Subcutaneous adipose tissue (tissue), 4 donors: Measurements from ENCODE around the gene MX1. TPM values are rescaled to one million over a fixed set of nuclear protein-coding genes. Genes with fewer than 3 reads are reported as not detected.

Source experiments
- total RNA-seq, 4 donors: library from RNA; depleted of rRNA; stranded (reverse); fragments of >200 nt; gene quantifications; one replicate each; pipeline ENCODE4 v1.1.0, GENCODE V29; 2016
- TF ChIP-seq, protein P1 (sequence below): fragments of 450-650 bp; IDR thresholded peaks from one replicate; pipeline ENCODE4 v1.5.1; 2016; ENCODE audit warnings: low read depth, mild to moderate bottlenecking, control low read depth, antibody characterized with exemption, moderate library complexity

Gene MX1
- total RNA-seq, 4 donors from 2014 or later, result 12.6 to 47.5 (median 29.4) TPM

DNA sequence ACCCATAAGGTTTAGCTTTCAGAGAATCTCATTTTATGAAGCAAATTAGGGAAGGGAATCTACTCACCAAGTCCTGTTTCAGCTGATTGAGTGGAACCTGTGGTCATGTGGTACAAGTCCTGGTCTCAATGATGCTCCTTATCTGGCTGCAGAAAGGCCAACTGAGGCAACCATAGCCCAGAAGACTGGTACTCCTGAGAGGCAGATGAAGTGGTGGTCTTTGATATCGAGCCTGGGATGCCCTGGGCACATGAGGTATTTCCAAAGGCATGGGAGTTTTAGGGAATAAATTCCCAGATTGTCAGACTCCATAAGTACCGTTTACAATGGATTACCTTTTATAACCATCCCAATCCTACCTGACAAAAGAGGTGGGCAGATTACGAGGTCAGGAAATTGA, 3.3 kb downstream of the MX1 start:
- TF ChIP-seq, protein P1, sequence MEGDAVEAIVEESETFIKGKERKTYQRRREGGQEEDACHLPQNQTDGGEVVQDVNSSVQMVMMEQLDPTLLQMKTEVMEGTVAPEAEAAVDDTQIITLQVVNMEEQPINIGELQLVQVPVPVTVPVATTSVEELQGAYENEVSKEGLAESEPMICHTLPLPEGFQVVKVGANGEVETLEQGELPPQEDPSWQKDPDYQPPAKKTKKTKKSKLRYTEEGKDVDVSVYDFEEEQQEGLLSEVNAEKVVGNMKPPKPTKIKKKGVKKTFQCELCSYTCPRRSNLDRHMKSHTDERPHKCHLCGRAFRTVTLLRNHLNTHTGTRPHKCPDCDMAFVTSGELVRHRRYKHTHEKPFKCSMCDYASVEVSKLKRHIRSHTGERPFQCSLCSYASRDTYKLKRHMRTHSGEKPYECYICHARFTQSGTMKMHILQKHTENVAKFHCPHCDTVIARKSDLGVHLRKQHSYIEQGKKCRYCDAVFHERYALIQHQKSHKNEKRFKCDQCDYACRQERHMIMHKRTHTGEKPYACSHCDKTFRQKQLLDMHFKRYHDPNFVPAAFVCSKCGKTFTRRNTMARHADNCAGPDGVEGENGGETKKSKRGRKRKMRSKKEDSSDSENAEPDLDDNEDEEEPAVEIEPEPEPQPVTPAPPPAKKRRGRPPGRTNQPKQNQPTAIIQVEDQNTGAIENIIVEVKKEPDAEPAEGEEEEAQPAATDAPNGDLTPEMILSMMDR, result no peak

DNA sequence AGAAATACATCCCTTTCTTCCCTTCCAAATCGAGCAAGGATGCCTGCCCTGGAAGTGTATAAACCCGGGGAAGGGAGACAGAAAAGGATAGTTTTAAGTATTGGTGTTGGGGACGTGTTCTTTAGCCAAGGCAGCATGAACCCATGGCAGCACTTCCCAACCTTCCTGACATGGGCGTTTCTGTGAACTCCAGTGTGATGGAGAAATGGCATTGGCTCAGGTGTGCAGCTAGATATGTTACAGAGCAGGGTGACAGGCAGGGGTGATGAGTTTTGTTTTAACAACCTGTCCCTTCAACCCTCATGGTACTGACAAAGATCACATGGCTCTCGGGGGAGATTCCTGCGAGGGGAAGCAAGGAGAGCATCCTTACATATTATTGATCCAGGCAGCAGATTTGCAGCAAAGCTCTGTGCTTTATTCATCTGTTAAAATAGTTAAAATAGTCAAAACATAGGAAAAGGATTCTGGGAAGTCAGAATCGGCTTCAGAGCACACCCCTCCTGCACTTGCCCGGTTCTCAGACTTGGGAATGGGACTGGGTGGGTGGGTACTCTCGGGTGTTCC, 4.0 kb downstream of the MX1 start:
- TF ChIP-seq, protein P1, result no peak

DNA sequence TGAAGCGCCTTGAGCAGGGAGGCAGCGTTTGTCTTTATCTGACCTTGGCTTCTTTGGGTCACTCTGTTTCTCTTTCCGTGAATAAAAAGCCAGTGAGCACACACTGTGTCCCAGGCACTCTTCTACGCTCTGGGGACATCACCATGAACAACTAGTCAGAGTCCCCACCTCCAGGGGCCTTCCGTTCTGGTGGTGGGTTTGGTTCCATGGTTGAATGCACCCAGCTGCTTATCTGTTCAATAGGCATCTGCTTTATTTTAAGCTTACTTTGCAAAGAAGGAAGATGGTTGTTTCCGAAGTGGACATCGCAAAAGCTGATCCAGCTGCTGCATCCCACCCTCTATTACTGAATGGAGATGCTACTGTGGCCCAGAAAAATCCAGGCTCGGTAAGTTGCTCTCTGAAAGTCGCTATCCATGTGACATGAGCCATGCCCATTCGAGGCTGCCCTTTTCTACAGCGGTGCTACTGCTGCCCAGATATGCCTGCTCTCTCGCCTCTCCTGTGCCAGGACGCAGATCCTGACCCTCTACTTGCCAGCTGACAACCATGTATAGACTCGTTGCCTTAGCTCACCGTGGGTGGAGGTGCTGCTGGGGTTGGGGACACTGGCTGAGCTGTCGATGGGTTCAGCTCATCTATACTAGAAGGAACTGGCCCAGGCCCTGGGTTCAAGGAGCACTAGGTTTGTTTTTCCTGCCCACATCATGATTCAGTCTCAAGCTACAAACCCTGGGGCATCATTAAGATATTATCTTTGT, 5.9 kb downstream of the MX1 start:
- TF ChIP-seq, protein P1, result no peak

DNA sequence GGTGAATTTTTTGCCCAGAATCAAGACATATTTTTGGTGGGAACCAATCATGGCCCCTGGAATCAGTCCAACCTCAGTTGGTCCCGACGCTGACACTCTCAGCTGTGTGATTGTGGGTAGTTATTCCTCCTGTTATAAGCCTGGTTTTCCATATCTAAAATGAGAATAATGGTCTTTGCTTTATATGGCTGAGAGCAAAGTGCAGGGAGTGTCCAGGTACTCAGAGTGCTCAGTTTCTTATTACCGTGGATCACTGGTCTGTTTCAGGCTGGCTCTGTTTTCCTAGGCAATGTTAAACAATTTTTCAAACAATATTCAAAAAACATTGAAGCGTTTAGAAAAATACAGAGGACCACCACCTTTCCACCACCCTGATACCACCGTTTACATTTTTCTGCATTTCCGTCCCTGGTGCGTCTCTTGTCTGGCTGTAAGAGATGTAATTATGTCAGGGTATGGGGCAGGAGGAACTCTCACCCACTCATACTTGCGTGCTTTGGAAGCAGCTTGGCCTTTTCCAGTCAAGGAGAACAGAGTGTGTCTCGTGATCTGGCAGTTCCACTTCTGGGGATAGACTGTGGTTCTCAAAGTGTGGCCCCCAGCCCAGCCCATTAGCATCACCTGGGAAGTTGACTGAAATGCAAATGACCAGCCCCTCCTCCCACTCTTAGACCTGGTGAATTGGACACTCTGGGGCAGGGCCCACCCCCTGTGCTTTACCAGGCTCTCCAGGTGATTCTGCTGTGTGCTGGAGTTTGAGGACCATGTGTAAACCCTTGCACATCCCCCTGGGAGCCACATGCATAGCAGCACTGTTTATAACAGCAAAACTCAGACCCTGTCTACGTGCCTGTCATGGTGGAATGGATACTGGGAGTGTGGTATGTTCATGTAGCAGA, 6.8 kb downstream of the MX1 start:
- TF ChIP-seq, protein P1, result no peak

DNA sequence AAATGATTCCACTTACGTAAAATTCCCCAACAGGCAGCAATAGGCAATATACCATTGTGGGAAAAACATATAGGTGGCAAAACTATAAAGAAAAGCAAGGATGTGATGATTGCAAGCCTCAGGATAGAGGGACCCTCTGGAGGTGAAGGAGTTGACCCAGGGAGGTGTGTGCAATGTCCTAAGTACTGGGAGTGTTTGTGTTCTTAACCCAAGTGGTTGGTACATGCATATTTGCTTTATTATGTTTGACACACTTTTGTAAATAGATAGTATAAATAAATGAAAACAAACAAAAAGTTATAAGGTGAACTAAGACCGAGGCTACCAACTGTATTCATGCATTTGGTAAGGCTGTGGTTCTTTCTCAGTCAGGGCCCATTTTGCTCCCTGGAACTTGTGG, 7.5 kb downstream of the MX1 start:
- TF ChIP-seq, protein P1, result no peak

DNA sequence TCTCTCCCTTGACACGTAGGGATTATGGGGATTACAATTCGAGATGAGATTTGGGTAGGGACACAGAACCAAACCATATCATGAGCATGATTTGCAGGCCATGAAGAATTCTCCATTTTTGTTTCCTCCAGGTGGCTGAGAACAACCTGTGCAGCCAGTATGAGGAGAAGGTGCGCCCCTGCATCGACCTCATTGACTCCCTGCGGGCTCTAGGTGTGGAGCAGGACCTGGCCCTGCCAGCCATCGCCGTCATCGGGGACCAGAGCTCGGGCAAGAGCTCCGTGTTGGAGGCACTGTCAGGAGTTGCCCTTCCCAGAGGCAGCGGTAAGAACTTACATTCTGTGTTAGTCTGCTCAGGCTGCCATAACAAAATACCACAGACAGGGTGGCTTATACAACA, 9.7 kb downstream of the MX1 start:
- TF ChIP-seq, protein P1, result no peak

DNA sequence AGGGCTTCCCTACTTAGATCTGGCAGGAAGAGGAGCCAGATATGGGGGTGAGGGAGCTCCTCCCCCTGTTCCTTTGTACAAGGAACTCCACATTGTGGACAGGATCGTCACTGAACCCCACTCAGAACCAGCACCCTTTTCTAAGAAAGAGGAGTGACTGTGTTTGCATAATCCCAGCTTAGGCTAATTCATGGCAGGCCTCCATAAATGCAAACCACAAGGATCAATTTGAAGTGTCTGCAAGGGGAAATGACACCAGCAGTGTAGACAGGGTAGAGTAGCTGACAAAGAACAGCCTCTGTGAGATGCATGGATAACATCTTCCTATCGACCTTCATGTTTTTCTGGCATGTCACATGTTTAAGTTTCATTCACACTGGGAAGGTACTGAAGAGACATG, 11.7 kb downstream of the MX1 start:
- TF ChIP-seq, protein P1, result no peak
